ENCODE data around the gene CDC42SE1. TPM values are rescaled to one million over a fixed set of nuclear protein-coding genes. Genes with fewer than 3 reads are reported as not detected.

Gene CDC42SE1
- total and polyA plus RNA-seq, 7 donors = 35.4 to 82.8 (median 48.7) TPM

DNA sequence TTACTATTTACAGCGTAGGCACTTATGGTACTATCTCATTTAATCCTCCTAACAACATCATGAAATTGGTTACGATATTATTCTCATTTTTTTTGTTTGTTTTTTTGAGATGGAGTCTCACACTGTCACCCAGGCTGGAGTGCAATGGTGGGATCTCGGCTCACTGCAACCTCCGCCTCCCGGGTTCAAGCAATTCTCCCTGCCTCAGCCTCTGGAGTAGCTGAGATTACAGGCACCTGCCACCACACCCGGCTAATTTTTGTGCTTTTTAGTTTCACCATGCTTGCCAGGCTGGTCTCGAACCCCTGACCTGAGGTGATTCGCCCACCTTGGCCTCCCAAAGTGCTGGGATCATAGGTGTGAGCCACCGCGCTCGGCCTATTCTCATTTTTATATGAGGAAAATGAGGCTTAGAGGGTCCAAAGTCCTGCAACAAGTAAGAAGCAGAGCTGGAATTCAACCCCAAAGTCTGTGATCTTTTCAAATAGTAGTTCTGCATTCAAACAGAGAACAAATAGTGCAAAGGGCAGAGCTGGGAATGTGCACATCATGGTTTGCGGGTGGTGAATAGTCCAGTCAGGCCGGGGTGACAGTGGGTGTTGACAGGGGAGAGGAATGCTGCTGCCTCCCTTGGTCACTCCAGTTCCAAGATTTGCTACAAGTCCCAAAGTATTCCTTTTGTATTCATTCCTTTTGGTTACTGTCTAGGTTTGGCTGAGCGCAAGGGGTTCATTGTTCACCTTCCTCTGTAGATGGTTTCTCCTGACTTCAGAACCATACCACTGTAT lies 46.5 kb downstream of the CDC42SE1 start:
- intact Hi-C loops (cut with DNase I) = no loop called here
- H3K27ac ChIP-seq = peak overlapping the region in 3 of 4 donors; percentile 50 to 73 (median 64)
- H3K4me3 ChIP-seq = no peak overlapping the region
- WGBS, 2 donors = 44 to 80% methylated on average over 14 of the region's 14 CpGs
- peaks cover 0 to 7% (median 0%) of the 10 kb centered on the region in 4 donors for H3K36me3 ChIP-seq
- DNase-seq = no peak
- no peak for TF ChIP-seq EP300 (IDR thresholded peaks at IDR 0.05)
- no peak for TF ChIP-seq POLR2A (IDR thresholded peaks at IDR 0.05)
- TF ChIP-seq POLR2AphosphoS5 (IDR thresholded peaks at IDR 0.05) = no peak
- TF ChIP-seq, protein P1, sequence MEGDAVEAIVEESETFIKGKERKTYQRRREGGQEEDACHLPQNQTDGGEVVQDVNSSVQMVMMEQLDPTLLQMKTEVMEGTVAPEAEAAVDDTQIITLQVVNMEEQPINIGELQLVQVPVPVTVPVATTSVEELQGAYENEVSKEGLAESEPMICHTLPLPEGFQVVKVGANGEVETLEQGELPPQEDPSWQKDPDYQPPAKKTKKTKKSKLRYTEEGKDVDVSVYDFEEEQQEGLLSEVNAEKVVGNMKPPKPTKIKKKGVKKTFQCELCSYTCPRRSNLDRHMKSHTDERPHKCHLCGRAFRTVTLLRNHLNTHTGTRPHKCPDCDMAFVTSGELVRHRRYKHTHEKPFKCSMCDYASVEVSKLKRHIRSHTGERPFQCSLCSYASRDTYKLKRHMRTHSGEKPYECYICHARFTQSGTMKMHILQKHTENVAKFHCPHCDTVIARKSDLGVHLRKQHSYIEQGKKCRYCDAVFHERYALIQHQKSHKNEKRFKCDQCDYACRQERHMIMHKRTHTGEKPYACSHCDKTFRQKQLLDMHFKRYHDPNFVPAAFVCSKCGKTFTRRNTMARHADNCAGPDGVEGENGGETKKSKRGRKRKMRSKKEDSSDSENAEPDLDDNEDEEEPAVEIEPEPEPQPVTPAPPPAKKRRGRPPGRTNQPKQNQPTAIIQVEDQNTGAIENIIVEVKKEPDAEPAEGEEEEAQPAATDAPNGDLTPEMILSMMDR (IDR thresholded peaks at IDR 0.05) = no peak
- H3K9me3 ChIP-seq = no peaks in the 10 kb centered on the region
- H3K27me3 ChIP-seq = no peaks in the 10 kb centered on the region
- H3K4me1 ChIP-seq = peaks cover 0 to 41% (median 35%) of the 10 kb centered on the region in 4 donors

- Histone ChIP-seq H3K4me3 (no peak overlapping the region), H3K27ac (peak overlapping the region in 2 of 4 donors; percentile 20 to 73), H3K27me3 (no peaks in the 10 kb centered on the region), H3K9me3 (no peaks in the 10 kb centered on the region), H3K36me3 (no peaks in the 10 kb centered on the region), H3K4me1 (peaks cover 0 to 54% (median 47%) of the 10 kb centered on the region in 4 donors)
- 62 to 63% methylated on average over 4 of the region's 4 CpGs for WGBS, 2 donors
- no peak for DNase-seq
- TF ChIP-seq POLR2AphosphoS5 (IDR thresholded peaks at IDR 0.05) = no peak
- TF ChIP-seq POLR2A (IDR thresholded peaks at IDR 0.05) = no peak
- no peak for TF ChIP-seq EP300 (IDR thresholded peaks at IDR 0.05)
- TF ChIP-seq, protein P1 (IDR thresholded peaks at IDR 0.05) = no peak
- intact Hi-C loops (cut with DNase I) = no loop called here
These were observed 48.1 kb downstream of the CDC42SE1 start for GRCh38 chr1:151011154-151011850.

GRCh38 chr1:151010346-151010726 lies 49.1 kb downstream of the CDC42SE1 start:
- no peaks in the 10 kb centered on the region for H3K9me3 ChIP-seq
- peaks cover 0 to 62% (median 49%) of the 10 kb centered on the region in 4 donors for H3K4me1 ChIP-seq
- H3K4me3 ChIP-seq = no peak overlapping the region
- intact Hi-C loops (cut with DNase I) = no loop called here
- H3K27ac ChIP-seq = no peak overlapping the region
- 90 to 95% methylated on average over 3 of the region's 3 CpGs for WGBS, 2 donors
- H3K36me3 ChIP-seq = no peaks in the 10 kb centered on the region
- no peaks in the 10 kb centered on the region for H3K27me3 ChIP-seq
- DNase-seq = no peak
- no peak for TF ChIP-seq EP300 (IDR thresholded peaks at IDR 0.05)
- TF ChIP-seq POLR2AphosphoS5 (IDR thresholded peaks at IDR 0.05) = no peak
- no peak for TF ChIP-seq POLR2A (IDR thresholded peaks at IDR 0.05)
- TF ChIP-seq, protein P1 (IDR thresholded peaks at IDR 0.05) = no peak

DNA sequence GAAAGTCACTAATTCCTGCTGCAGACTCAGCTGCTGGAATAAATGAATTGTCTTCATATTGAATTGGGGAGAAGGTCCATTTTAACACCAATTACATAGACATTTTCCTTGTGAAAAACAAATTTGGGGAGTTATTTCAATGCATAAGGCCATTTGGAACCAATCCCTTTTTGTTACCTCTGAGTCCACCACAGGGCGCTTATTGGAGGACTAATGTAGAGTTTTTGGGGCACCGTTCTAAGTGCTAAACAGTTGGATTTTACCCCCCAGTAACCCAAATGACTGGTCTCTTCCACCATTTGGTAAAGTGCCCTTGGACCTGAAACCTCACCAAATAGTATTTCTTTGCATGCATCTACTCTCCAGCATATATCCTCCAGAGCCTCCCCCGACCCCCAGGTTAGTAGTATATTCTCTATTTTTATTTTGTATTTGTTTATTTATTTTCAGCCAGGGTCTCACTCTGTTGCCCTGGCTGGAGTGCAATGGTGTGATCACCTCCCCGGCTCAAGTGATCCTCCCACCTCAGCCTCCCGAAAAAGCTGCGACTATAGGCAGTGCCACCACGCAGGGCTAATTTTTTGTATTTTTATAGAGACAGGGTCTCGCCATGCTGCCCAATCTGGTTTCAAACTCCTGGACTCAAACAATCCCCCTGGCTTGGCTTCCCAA lies 49.6 kb downstream of the CDC42SE1 start:
- intact Hi-C loops (cut with DNase I) = no loop called here
- no peak for TF ChIP-seq EP300 (IDR thresholded peaks at IDR 0.05)
- TF ChIP-seq, protein P1 (IDR thresholded peaks at IDR 0.05) = no peak
- no peak for TF ChIP-seq POLR2A (IDR thresholded peaks at IDR 0.05)
- TF ChIP-seq POLR2AphosphoS5 (IDR thresholded peaks at IDR 0.05) = no peak
- Histone ChIP-seq H3K4me3 (no peak overlapping the region), H3K9me3 (no peaks in the 10 kb centered on the region), H3K4me1 (peaks cover 0 to 67% (median 54%) of the 10 kb centered on the region in 4 donors), H3K27me3 (no peaks in the 10 kb centered on the region), H3K27ac (peak overlapping the region; percentile 85 to 93 (median 88)), H3K36me3 (no peaks in the 10 kb centered on the region)
- DNase-seq = no peak
- 94 to 96% methylated on average over 8 of the region's 8 CpGs for WGBS, 2 donors

Measured in sigmoid colon (tissue), 7 donors.